ENCODE results near the gene SLC6A19.

- TF ChIP-seq POLR2A (IDR thresholded peaks at IDR 0.05; ENCODE audit: low read depth, low read length) (no peak), RFX5 (IDR thresholded peaks at IDR 0.05; ENCODE audit: low read depth, low read length) (no peak), SMC3 (IDR thresholded peaks at IDR 0.05; ENCODE audit: borderline replicate concordance, low read length) (no peak), LARP7 (IDR thresholded peaks at IDR 0.05) (no peak), CTCF (IDR thresholded peaks at IDR 0.05 in 2 of 3, conservative IDR thresholded peaks at IDR 0.05 in 1 of 3; ENCODE audit: control insufficient read depth in 2 of 3, extremely low read depth in 1 of 3, insufficient read depth in 1 of 3, low read depth in 3 of 3, low read length in 3 of 3) (no peak), SUZ12 (IDR thresholded peaks at IDR 0.05; ENCODE audit: unreplicated experiment) (no peak), MTA3 (IDR thresholded peaks at IDR 0.05; ENCODE audit: borderline replicate concordance, low read length) (no peak), RCOR1 (conservative IDR thresholded peaks at IDR 0.05; ENCODE audit: low read depth, low read length) (no peak), EZH2 (IDR thresholded peaks at IDR 0.05; ENCODE audit: borderline replicate concordance, control insufficient read depth, low read depth, low read length) (no peak)
These were observed 18.3 kb downstream of the SLC6A19 start for GRCh38 chr5:1219768-1220100.

All from GM12878 (cell line).